Right lobe of liver (tissue), 4 donors: ENCODE measurements around the gene LGALS13.

Source experiments
- POLR2A ChIP-seq: fragments of 450-650 bp; IDR thresholded peaks from one replicate; pipeline ENCODE4 v1.6.1; 2017; ENCODE audit warnings: antibody characterized with exemption, mild to moderate bottlenecking
- TF ChIP-seq, protein P1 (sequence below), 4 donors: fragments of 200-600 bp in 3 of 4; fragments of 450-650 bp in 1 of 4; IDR thresholded peaks; one replicate each; pipeline versions ENCODE4 v1.5.1 to v1.8.0; 2016 to 2022; ENCODE audit warnings: antibody characterized with exemption in 4 of 4, mild to moderate bottlenecking in 2 of 4
- donor health status: DM: no; HTN: no; CAD: no.
- donor health status: DM: no; HTN: no; CAD: no.
- donor health status: DM: no; HTN: yes; CAD: no.

DNA sequence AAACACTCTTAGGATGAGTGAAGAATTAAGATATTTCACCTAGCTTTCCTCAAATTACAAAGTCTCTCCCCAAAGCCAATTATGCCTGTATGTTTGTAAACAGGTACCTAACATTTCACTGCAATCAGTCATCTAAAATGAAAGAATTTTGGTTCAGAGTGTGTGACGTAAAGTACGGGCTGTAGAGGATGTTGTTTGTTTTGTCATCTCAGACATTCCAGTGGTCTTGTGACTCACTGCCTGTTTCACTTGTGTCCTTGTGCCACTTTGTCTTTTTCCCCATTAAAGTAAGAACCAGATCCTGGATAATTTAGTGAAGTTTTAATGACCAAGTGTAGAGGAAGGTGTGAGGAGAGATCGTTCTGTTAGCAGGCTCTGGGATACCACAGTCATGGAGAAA lies 33.7 kb upstream of the LGALS13 start:
- TF ChIP-seq, protein P1, sequence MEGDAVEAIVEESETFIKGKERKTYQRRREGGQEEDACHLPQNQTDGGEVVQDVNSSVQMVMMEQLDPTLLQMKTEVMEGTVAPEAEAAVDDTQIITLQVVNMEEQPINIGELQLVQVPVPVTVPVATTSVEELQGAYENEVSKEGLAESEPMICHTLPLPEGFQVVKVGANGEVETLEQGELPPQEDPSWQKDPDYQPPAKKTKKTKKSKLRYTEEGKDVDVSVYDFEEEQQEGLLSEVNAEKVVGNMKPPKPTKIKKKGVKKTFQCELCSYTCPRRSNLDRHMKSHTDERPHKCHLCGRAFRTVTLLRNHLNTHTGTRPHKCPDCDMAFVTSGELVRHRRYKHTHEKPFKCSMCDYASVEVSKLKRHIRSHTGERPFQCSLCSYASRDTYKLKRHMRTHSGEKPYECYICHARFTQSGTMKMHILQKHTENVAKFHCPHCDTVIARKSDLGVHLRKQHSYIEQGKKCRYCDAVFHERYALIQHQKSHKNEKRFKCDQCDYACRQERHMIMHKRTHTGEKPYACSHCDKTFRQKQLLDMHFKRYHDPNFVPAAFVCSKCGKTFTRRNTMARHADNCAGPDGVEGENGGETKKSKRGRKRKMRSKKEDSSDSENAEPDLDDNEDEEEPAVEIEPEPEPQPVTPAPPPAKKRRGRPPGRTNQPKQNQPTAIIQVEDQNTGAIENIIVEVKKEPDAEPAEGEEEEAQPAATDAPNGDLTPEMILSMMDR (IDR thresholded peaks at IDR 0.05), result no peak
- TF ChIP-seq POLR2A, result no peak
